ENCODE data around the gene CDH3. TPM values are rescaled to one million over a fixed set of nuclear protein-coding genes. Genes with fewer than 3 reads are reported as not detected.
A peak's percentile ranks its signal among the peaks of the same experiment; 100 is the strongest.

The CDH3 gene
- polyA plus RNA-seq, 1 donor (not counting 4 experiments of a cell fraction or from before 2014, with no cell fraction given) = 366 TPM

DNA sequence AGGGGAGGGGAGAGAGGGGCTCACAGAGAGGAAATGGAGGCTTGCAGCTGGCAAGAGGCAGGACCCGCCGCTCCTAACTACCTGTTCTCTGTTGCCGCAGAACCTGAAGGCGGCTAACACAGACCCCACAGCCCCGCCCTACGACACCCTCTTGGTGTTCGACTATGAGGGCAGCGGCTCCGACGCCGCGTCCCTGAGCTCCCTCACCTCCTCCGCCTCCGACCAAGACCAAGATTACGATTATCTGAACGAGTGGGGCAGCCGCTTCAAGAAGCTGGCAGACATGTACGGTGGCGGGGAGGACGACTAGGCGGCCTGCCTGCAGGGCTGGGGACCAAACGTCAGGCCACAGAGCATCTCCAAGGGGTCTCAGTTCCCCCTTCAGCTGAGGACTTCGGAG lies 53.0 kb downstream of the CDH3 start:
- H4K20me1 ChIP-seq (ENCODE audit: control insufficient read depth, extremely low read depth, insufficient read depth, low read length) = peaks cover 3% of the 10 kb centered on the region
- dilution Hi-C loops (cut with MboI; ENCODE audit: extremely low pct_ligation_motif_present, low sequenced_read_pairs) = no loop called here
- no peak overlapping the region for H3K27ac ChIP-seq (ENCODE audit: control insufficient read depth, insufficient read depth, low read length)
- TF ChIP-seq, protein P1, sequence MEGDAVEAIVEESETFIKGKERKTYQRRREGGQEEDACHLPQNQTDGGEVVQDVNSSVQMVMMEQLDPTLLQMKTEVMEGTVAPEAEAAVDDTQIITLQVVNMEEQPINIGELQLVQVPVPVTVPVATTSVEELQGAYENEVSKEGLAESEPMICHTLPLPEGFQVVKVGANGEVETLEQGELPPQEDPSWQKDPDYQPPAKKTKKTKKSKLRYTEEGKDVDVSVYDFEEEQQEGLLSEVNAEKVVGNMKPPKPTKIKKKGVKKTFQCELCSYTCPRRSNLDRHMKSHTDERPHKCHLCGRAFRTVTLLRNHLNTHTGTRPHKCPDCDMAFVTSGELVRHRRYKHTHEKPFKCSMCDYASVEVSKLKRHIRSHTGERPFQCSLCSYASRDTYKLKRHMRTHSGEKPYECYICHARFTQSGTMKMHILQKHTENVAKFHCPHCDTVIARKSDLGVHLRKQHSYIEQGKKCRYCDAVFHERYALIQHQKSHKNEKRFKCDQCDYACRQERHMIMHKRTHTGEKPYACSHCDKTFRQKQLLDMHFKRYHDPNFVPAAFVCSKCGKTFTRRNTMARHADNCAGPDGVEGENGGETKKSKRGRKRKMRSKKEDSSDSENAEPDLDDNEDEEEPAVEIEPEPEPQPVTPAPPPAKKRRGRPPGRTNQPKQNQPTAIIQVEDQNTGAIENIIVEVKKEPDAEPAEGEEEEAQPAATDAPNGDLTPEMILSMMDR (optimal IDR thresholded peaks at IDR 0.05 in 1 of 3, IDR thresholded peaks at IDR 0.05 in 1 of 3, conservative IDR thresholded peaks at IDR 0.05 in 1 of 3; ENCODE audit: extremely low read depth in 1 of 3, insufficient read depth in 2 of 3, low read length in 3 of 3) = no peak
- TF ChIP-seq EZH2 (IDR thresholded peaks at IDR 0.05; ENCODE audit: low read length) = no peak
- DNase-seq (ENCODE audit: low read depth, low spot score) (no peak), FAIRE-seq (no peak)
- H3K9me1 ChIP-seq (ENCODE audit: control insufficient read depth, extremely low read depth, insufficient read depth, low read length) = peaks cover 2% of the 10 kb centered on the region
- no peaks in the 10 kb centered on the region for H3K4me1 ChIP-seq (ENCODE audit: control insufficient read depth, extremely low read depth, insufficient read depth, low read length)
- H3K27me3 ChIP-seq (ENCODE audit: control insufficient read depth, extremely low read depth, insufficient read depth, low read length) = no peaks in the 10 kb centered on the region
- no peak overlapping the region for H3K4me3 ChIP-seq (ENCODE audit: control insufficient read depth in 2 of 3, extremely low read depth in 1 of 3, insufficient read depth in 2 of 3, low read depth in 1 of 3, low read length in 3 of 3)
- H3K9me3 ChIP-seq (ENCODE audit: control insufficient read depth, low read depth, low read length) = no peaks in the 10 kb centered on the region
- no peaks in the 10 kb centered on the region for H3K79me2 ChIP-seq (ENCODE audit: control insufficient read depth, insufficient read depth, low read length)
- no peak overlapping the region for H3K9ac ChIP-seq (ENCODE audit: control insufficient read depth, extremely low read depth, insufficient read depth, low read length)
- no peak overlapping the region for H3K4me2 ChIP-seq (ENCODE audit: control insufficient read depth, extremely low read depth, insufficient read depth, low read depth, low read length)
- peaks cover 47 to 52% of the 10 kb centered on the region in 2 experiments for H3K36me3 ChIP-seq (ENCODE audit: control insufficient read depth in 2 of 2, extremely low read depth in 1 of 2, insufficient read depth in 2 of 2, low read length in 2 of 2)
- no peak overlapping the region for H2AFZ ChIP-seq (ENCODE audit: control insufficient read depth, low read length)

DNA sequence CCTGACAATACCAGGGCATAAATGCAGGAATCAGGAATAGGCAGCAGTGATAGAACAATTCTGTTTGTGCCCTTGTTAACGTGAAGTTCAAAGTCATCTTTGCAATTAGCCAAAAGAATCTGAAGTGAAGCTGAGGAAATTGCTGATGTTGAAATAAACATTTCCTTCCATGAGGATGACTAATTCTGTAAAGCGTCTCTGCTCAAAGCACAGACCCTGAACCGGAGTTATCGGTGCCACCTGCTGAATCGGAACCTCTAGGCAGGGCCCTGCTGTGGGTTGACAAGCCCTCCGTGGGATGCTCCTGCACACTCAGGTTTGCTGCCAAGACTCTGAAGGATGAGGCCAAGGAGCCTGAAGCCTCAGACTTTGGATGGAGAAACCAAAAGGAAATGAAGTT lies 55.0 kb downstream of the CDH3 start:
- H2AFZ ChIP-seq (ENCODE audit: control insufficient read depth, low read length) = no peak overlapping the region
- peak; percentile 5 for FAIRE-seq
- H3K27ac ChIP-seq (ENCODE audit: control insufficient read depth, insufficient read depth, low read length) = no peak overlapping the region
- peaks cover 35 to 39% of the 10 kb centered on the region in 2 experiments for H3K36me3 ChIP-seq (ENCODE audit: control insufficient read depth in 2 of 2, extremely low read depth in 1 of 2, insufficient read depth in 2 of 2, low read length in 2 of 2)
- no peak overlapping the region for H3K4me3 ChIP-seq (ENCODE audit: control insufficient read depth in 2 of 3, extremely low read depth in 1 of 3, insufficient read depth in 2 of 3, low read depth in 1 of 3, low read length in 3 of 3)
- no peak overlapping the region for H3K4me2 ChIP-seq (ENCODE audit: control insufficient read depth, extremely low read depth, insufficient read depth, low read depth, low read length)
- no peak overlapping the region for H3K9ac ChIP-seq (ENCODE audit: control insufficient read depth, extremely low read depth, insufficient read depth, low read length)
- H4K20me1 ChIP-seq (ENCODE audit: control insufficient read depth, extremely low read depth, insufficient read depth, low read length) = no peaks in the 10 kb centered on the region
- no peaks in the 10 kb centered on the region for H3K4me1 ChIP-seq (ENCODE audit: control insufficient read depth, extremely low read depth, insufficient read depth, low read length)
- dilution Hi-C loops (cut with MboI; ENCODE audit: extremely low pct_ligation_motif_present, low sequenced_read_pairs) = no loop called here
- no peak for DNase-seq (ENCODE audit: low read depth, low spot score)
- TF ChIP-seq EZH2 (IDR thresholded peaks at IDR 0.05; ENCODE audit: low read length) = no peak
- TF ChIP-seq, protein P1 (optimal IDR thresholded peaks at IDR 0.05 in 1 of 3, IDR thresholded peaks at IDR 0.05 in 1 of 3, conservative IDR thresholded peaks at IDR 0.05 in 1 of 3; ENCODE audit: extremely low read depth in 1 of 3, insufficient read depth in 2 of 3, low read length in 3 of 3) = no peak
- H3K9me1 ChIP-seq (ENCODE audit: control insufficient read depth, extremely low read depth, insufficient read depth, low read length) = no peaks in the 10 kb centered on the region
- no peaks in the 10 kb centered on the region for H3K79me2 ChIP-seq (ENCODE audit: control insufficient read depth, insufficient read depth, low read length)
- H3K9me3 ChIP-seq (ENCODE audit: control insufficient read depth, low read depth, low read length) = no peaks in the 10 kb centered on the region
- no peaks in the 10 kb centered on the region for H3K27me3 ChIP-seq (ENCODE audit: control insufficient read depth, extremely low read depth, insufficient read depth, low read length)

All from keratinocyte (primary cell).